HTR-8/SVneo (cell line): ENCODE data around the gene RBM38.

ENCODE experiments used
- DNase-seq: peaks from one replicate; pipeline ENCODE4 v3.0.0; 2011; ENCODE audit warnings: low spot score, mixed read lengths; ENCODE audit not compliant: insufficient read length
- FAIRE-seq: peaks from 2 replicates; lab custom pipeline; 2011; peaks lifted over from hg19 to GRCh38; lab: Jason Lieb, UNC

RBM38 gene

DNA sequence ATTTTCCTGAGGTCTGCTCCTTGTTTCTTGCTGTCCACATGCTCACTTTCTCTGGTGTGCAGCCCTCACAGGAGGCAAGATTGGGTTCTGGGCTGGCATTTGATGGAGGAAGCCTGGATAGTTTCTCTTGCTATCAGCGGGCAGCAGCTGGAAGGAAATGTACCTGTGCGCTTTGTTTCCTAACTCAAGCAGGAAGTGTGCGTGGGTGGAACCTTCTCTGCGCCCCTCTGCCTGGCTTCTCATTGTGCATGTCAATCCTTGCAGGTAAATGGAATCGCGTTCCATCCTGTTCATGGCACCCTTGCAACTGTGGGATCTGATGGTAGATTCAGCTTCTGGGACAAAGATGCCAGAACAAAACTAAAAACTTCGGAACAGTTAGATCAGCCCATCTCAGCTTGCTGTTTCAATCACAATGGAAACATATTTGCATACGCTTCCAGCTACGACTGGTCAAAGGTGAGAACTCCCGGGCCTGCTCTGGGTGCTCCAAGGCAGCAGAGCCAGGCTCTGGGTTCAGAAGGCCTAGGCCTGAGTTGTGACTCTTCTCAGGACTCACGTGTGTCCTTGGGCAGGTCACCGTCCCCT is 16.8 kb upstream of the RBM38 start:
- FAIRE-seq, result no peak
- no peak for DNase-seq

DNA sequence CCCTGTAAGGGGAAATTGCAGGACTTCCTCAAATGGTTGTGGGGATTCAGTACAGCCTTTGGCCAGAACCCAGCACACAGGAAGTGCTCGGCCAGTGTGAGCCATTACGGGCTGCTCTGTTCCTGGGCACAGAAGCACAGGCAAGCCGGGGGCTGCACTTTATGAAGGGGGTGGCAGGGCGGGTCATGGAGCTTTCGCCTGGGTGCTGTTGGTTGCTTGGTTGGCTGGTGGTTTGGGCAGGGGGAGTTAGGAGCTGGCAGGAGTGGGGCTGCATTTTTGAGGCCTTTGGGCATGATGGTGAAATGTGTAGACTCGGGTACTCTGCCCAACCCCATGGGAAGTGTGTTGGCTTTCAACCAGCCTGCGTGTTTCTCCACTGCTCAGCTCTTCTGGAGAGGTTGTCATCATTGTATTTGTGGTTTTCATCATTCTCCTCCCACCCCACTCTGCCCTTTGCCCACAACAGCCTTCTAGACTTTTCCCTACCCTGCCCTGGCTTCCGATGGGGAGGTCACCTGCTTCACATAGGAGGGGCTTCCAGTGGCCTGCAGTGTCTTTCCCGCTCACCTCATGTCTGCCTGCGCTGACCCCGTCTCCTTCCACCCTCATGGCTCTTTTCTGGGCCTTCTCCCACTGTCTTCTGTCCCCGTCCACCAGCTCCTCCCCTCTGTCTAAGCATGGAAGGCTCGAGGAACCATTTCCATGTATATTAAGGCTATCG is 16.1 kb upstream of the RBM38 start:
- DNase-seq (no peak), FAIRE-seq (peak; percentile 84)

- no peak for FAIRE-seq
- no peak for DNase-seq
Observed at GRCh38 chr20:57375652-57376230, 15.5 kb upstream of the RBM38 start.

DNA sequence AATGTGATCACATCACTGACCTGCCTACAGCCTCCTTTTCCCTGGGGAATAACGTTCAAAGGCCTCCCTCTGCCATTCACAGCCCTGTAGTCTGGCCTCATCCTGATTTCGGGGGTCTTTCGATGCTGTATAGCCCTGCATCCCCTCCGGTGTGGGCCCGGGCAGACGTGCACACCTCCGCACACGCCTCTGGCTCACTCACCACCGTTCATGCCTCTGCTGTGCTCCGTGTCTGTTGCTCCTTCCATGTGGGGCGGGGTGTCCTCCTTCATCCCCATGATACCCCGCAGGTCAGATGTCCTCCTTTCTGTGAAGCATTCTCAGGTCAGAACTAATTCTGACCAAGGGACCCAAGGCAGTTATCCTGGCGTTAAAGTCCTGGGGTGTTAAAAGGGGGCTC is 13.8 kb upstream of the RBM38 start:
- FAIRE-seq (peak; percentile 69), DNase-seq (no peak)

DNA sequence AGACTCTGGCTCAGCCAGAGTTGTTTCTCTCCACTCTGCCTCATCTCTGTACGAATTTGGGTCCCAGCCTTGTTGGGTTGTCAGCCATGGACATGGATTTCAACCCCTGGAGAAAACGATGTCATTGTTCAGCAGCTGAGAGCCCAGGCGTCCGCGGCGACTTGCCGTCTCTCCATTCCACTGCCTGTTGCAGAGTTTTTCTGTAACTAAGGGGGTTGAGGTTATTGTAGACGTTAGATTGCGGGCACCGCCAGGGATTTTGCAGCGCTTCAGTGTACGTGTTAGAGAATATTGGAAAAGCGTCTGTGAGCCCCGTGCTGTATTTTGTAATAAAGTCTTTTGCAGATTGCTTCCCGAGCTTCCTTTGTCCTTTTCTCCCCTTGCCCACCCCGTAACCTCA is 13.1 kb upstream of the RBM38 start:
- no peak for FAIRE-seq
- DNase-seq, result no peak

GRCh38 chr20:57378646-57379262 is 12.4 kb upstream of the RBM38 start:
- DNase-seq (no peak), FAIRE-seq (no peak)

DNA sequence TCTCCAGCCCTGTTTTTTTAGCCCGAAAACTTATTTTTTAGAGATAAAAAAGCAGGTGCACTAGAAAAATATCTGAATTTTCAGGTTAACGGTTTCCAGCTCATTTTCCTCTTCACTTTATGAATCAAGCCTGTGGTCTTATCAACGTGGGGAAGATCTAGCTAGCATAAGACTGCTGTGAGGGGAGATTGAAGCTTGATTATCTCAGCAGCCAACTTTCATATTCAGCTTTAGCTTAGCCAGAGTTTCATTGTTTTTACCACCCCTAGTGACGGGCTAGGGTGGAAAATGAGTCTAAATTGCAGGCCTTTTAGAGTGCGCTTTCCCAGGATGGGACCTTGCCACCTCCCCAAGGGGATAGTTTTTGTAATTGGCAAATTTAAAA is 11.9 kb upstream of the RBM38 start:
- peak; percentile 81 for FAIRE-seq
- DNase-seq, result no peak

DNA sequence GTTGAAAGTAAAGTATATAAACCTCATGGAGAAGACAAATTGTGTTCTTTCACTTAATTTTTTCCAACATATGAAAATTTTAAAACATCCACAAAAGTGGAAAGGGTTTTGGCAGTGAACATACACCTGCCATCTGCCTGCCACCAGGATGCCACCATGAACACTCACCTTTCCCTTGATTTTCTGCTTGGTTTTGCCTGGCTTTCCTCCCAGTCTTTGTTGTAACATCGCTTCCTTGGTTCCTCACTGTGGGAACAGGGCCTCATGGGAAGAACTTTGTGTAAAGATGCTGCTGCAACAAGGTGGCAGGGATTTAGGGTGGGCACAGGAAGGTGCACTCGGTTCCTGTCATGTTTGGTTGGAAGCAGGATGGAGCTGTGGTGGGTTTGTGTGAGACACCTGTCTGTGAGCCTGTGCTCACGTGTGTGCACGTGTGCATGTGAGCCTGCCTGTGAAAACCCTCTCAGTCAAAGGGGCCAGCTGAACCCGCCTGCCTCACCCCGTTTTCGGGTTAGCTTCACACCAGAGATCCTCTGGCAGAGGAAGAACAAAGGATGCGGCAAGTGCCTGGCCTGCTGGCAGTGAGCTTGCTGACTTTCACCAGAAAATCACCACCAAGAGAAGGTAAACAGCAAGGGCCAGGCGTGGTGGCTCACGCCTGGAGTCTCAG is 11.0 kb upstream of the RBM38 start:
- FAIRE-seq (peak; percentile 95), DNase-seq (no peak)

DNA sequence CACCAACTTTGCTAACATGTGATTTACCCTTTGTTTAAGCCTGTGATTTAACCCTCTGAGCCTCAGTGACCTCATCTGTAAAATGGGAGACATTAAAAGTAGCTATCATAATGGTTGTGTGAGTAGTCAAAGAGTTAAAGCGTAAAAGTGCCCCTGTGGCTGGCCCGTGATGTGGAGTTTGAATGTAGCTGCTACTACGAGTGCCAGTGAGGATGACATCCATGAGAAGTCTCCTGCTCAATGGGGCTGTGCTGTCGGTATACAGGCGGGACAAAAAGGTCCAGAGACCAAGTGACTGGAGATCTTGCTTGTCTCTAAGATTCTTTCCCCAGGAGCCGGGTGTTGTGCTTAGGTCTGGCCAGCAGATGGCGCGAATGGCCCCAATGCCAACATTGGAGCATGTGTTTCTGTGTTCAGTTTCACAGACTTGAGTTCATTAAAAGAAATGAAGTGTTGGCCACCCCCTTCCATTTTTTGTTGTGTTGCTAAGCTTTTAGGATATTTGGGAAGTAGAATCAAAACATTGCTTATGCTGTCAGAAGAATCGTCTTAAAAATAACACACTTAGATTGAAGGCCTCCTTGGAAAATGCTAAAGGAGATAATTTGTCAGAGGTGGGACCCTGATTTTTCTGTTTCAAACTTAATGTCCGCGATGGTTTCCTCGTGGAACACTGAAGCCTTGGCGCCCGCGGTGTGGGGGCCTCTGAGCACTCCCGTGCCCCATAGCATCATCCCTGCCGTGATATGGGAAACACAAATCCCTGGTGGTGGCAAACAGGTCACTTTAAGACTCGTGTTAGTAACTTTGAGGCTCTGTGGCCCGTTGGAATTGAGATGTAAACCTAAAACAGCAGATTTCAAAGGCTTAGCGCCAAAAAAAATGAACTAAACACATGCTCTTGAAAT is 9.3 kb upstream of the RBM38 start:
- FAIRE-seq, result peak; percentile 99
- peak; percentile 98 for DNase-seq

DNA sequence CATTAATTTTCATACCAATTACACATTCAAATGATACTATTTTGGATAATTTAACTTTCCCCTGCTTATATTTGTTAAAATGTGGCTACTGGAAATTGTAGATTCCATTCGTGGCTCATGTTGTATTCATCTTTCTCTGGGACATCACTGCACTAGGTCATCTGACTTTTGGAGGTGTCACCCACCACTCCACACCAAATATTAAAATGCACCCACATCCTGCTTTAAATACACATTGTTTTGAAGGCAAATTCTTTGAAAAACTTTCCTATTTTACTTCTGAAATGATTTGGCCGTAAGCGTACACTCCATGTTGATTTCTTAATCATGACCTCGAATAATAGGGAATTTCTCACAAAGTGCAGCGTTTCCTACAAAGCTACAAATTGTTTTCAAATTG is 8.7 kb upstream of the RBM38 start:
- FAIRE-seq (peak; percentile 73), DNase-seq (no peak)

DNA sequence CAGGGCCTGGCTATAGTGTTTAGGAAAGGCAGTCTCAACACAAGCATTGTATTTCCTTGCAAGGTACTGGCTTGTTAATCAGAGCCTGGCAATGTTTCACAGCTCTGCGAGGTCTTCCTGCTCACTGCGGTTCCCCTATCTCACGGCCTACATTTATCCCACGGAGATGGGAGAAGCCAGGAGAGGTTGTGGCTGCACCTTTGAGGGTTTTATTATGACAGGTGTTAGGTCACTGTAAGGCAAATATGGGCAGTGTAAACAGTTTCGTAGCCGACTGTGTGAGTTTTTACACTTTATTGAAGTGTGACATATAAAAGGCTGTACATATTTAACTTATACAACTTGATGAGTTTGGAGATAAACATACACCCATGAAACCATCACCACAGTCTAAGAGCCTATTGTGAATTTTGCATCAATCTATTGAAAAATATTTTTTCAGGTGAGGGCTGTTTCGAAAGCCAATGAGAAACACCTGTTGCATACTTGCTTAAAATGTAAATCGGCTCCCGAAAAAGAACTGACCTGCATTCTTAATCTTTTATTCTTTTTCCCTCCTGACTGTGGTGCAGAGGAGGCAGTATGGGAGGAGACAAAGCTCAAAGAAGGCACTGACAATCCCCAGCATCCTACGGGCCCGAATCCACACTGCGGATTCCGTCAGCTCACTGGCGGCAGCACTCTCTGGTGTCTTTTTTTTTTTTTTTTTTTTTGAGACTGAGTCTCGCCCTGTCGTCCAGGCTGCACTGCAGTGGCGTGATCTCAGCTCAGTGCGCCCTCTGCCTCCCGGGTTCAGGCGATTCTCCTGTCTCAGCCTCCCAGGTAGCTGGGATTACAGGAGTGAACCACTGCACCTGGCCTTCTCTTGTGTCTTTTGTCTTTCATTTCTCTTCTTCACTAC is 7.5 kb upstream of the RBM38 start:
- FAIRE-seq (peak; percentile 66), DNase-seq (no peak)

DNA sequence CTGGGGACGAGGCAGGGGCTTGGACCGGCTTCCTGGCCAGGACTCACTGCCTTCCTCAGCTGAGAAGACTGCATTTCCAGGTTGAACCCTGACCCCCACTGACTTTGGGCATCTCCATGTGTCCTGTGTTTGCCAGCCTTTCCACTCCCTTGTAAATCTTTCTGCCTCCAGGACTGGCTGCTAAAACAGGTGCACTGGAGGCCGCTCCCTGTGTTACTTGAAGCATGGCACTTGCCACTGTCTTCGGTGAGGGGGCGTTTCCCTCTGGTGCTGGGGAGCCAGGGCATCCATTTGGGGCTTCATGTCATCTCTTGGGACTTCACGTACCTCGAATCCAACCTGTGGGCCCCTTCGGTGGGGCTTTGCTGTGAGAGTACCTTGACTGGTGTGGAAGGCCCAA is 6.7 kb upstream of the RBM38 start:
- peak; percentile 23 for FAIRE-seq
- DNase-seq, result no peak

DNA sequence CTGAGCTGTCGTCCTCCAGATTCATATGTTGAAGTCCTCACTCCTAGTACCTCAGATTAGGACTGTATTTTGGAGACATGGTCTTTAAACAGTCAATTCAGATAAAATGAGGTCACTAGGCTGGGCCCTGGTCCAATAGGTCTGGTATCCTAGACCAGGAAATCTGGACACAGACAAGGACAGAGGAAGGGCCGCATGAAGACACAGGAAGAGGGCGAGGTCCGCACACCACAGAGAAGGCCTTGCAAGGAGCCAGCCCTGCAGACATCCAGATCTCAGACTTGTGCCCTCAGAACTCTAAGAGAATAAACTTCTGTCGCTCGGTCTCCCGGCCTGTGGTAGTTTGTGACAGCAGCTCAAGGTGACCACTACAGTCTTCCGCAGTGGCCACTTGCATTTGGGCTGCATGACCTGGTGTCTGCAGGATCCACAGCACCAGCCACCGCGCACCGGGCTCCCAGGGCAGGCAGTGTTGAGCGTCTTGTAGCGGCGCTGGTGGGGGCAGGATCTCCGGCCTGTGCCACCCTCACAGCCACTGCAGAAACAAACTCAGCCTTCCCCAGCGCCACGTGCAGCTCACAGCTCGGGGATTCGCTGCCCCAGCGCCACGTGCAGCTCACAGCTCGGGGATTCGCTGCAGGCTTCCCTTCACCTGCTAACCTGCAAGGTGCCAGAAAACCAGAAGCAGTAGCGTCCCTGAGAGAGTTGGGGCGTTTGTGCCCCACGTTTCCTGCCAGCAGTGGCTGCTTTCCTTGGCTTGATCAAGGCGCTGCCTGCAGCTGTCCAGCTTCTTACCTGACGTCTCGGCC is 6.0 kb upstream of the RBM38 start:
- FAIRE-seq, result peak; percentile 23
- DNase-seq, result no peak

DNA sequence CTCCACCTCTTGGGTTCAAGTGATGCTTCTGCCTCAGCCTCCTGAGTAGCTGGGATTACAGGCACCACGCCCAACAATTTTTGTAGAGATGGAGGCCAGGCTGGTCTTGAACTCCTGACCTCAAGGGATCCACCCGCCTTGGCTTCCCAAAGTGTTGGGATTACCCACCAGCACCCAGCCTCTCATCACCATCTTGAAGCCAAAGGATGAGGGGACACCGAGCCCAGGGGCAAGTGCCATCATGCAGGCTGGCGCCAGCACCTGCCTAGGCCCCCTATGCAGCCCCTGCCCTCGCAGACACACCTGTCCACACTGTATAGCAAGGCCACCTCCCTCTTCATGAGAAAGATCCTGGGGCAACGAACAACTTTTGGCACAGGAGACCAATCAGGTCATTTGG is 5.3 kb upstream of the RBM38 start:
- no peak for FAIRE-seq
- DNase-seq, result no peak

GRCh38 chr20:57386762-57387161 is 4.4 kb upstream of the RBM38 start:
- DNase-seq, result no peak
- FAIRE-seq, result no peak

- DNase-seq (no peak), FAIRE-seq (no peak)
Observed at GRCh38 chr20:57387463-57387862, 3.7 kb upstream of the RBM38 start.

DNA sequence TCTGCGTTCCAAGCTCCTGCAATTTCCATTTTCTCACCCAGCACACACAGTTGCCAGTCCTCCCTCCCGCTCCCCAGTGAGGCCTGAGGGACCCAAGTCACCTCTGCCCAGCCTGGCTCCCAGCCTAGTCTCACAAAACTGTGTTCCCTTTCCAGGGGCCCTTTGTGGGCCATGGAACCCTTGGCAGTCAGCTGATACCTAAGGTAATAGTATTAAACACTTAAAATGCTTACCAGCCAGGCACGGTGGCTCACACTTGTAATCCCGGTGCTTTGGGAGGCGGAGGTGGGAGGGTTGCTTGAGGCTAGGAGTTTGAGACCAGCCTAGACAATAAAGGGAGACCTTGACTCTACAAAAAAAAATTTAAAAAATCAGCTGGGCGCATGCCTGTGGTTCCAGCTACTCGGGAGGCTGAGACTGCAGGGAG is 3.2 kb upstream of the RBM38 start:
- FAIRE-seq (peak; percentile 86), DNase-seq (no peak)
